ENCODE measurements around the gene CYSRT1. TPM values are rescaled to one million over a fixed set of nuclear protein-coding genes. Genes with fewer than 3 reads are reported as not detected.

Gene CYSRT1
- polyA plus RNA-seq, 3 donors, result 0.17 TPM; not detected in 2

GRCh38 chr9:137251194-137251461 lies 26.2 kb downstream of the CYSRT1 start, which contains the start of gene STPG3:
STPG3 (plus strand) TSS chr9:137251286; CDS start chr9:137251287, 1 bp downstream.
- H3K27me3 Mint-ChIP-seq (ENCODE audit: low read depth in 3 of 3), result peaks cover 5 to 10% (median 6%) of the 10 kb centered on the region in 3 donors
- peaks cover 10% of the 10 kb centered on the region for H3K4me1 Mint-ChIP-seq
- Histone ChIP-seq H3K27me3 (ENCODE audit: control insufficient read depth in 2 of 2, insufficient read depth in 2 of 2, low read length in 2 of 2) (no peaks in the 10 kb centered on the region), H3K4me2 (replicated peaks; ENCODE audit: extremely low read depth, low read length, poor library complexity, severe bottlenecking) (no peak within 1 kb of the TSS), H3K27ac (ENCODE audit: low read depth in 1 of 2, low read length in 2 of 2) (no peak within 1 kb of the TSS), H3K4me3 (replicated peaks in 1 of 3; ENCODE audit: low read depth in 2 of 3, low read length in 3 of 3) (no peak within 1 kb of the TSS), H4K20me1 (ENCODE audit: insufficient read depth, low read length) (peaks cover 9% of the 10 kb centered on the region), H3K9ac (ENCODE audit: insufficient read depth, low read length, poor library complexity, severe bottlenecking) (no peak within 1 kb of the TSS), H3K4me1 (ENCODE audit: control insufficient read depth in 1 of 2, insufficient read depth in 2 of 2, low read length in 2 of 2) (peaks cover 12 to 17% of the 10 kb centered on the region in 2 donors), H3K79me2 (ENCODE audit: insufficient read depth, low read length) (peaks cover 8% of the 10 kb centered on the region), H3K36me3 (replicated peaks in 1 of 2; ENCODE audit: control insufficient read depth in 1 of 2, insufficient read depth in 2 of 2, low read length in 2 of 2) (no peaks in the 10 kb centered on the region), H3K9me3 (replicated peaks in 1 of 2; ENCODE audit: control insufficient read depth in 1 of 2, insufficient read depth in 1 of 2, low read length in 2 of 2) (no peaks in the 10 kb centered on the region), H2AFZ (ENCODE audit: insufficient read depth, low read depth, low read length, poor library complexity, severe bottlenecking) (no peak within 1 kb of the TSS)
- H3K4me3 Mint-ChIP-seq, result no peak within 1 kb of the TSS
- H3K27ac Mint-ChIP-seq, result no peak within 1 kb of the TSS
- intact Hi-C loops (cut with micrococcal nuclease), result no loop called here
- 96% methylated on average over 4 of the region's 4 CpGs for WGBS (ENCODE audit: insufficient coverage)
- H3K36me3 Mint-ChIP-seq, result peaks cover 0 to 1% of the 10 kb centered on the region in 2 donors
- no peak for TF ChIP-seq CTCF (IDR thresholded peaks at IDR 0.05)
- no peak for DNase-seq
- H3K9me3 Mint-ChIP-seq, result no peaks in the 10 kb centered on the region

DNA sequence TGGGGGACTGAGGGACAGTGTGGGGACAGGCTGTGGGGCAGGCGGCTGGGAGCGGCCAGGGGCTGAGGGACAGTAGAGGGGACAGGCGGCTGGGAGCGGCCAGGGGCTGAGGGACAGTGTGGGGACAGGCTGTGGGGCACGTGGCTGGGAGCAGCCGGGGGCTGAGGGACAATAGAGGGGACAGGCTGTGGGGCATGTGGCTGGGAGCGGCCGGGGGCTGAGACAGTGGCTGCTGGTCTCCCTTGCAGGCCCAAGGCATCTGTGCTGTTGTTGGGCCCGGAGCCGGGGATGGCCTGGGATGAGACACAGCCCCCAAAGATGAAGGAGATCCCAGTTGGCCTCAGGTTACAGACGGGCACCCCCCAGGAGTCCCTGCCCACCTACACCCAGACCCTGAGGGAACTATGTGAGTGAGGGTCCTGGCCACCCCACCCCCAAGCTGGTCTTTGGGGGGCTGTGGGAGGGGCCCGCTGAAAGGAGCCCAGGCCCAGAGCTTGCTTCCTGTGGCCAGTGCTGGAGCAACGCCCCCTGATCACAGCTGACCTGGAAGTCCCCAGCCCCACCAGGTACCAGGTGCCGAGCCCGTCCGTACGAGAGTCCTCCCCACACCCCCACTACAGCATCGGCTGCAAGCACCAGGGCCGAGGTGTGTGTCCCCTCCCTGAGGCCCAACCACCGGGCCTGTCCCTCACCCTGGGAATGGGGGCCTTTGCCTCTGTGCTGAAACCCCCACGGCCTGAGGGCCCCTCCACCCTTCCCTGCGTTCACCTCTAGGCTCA lies 26.7 kb downstream of the CYSRT1 start:
- Histone ChIP-seq H3K9me3 (replicated peaks in 1 of 2; ENCODE audit: control insufficient read depth in 1 of 2, insufficient read depth in 1 of 2, low read length in 2 of 2) (no peaks in the 10 kb centered on the region), H3K4me2 (replicated peaks; ENCODE audit: extremely low read depth, low read length, poor library complexity, severe bottlenecking) (no peak overlapping the region), H3K4me3 (replicated peaks in 1 of 3; ENCODE audit: low read depth in 2 of 3, low read length in 3 of 3) (no peak overlapping the region), H3K9ac (ENCODE audit: insufficient read depth, low read length, poor library complexity, severe bottlenecking) (no peak overlapping the region), H3K4me1 (ENCODE audit: control insufficient read depth in 1 of 2, insufficient read depth in 2 of 2, low read length in 2 of 2) (peaks cover 18 to 23% of the 10 kb centered on the region in 2 donors), H2AFZ (ENCODE audit: insufficient read depth, low read depth, low read length, poor library complexity, severe bottlenecking) (no peak overlapping the region), H3K79me2 (ENCODE audit: insufficient read depth, low read length) (peaks cover 14% of the 10 kb centered on the region), H3K27ac (ENCODE audit: low read depth in 1 of 2, low read length in 2 of 2) (no peak overlapping the region), H3K27me3 (ENCODE audit: control insufficient read depth in 2 of 2, insufficient read depth in 2 of 2, low read length in 2 of 2) (no peaks in the 10 kb centered on the region), H4K20me1 (ENCODE audit: insufficient read depth, low read length) (peaks cover 14% of the 10 kb centered on the region), H3K36me3 (replicated peaks in 1 of 2; ENCODE audit: control insufficient read depth in 1 of 2, insufficient read depth in 2 of 2, low read length in 2 of 2) (peaks cover 1 to 3% of the 10 kb centered on the region in 2 donors)
- peaks cover 16% of the 10 kb centered on the region for H3K4me1 Mint-ChIP-seq
- intact Hi-C loops (cut with micrococcal nuclease), result no loop called here
- TF ChIP-seq CTCF (IDR thresholded peaks at IDR 0.05), result no peak
- 93% methylated on average over 7 of the region's 22 CpGs for WGBS (ENCODE audit: insufficient coverage)
- DNase-seq, result no peak
- peaks cover 5 to 10% (median 6%) of the 10 kb centered on the region in 3 donors for H3K27me3 Mint-ChIP-seq (ENCODE audit: low read depth in 3 of 3)
- H3K4me3 Mint-ChIP-seq, result no peak overlapping the region
- peaks cover 0 to 7% of the 10 kb centered on the region in 2 donors for H3K36me3 Mint-ChIP-seq
- H3K27ac Mint-ChIP-seq, result no peak overlapping the region
- H3K9me3 Mint-ChIP-seq, result no peaks in the 10 kb centered on the region
